ENCODE data around the gene SLCO3A1.

SLCO3A1 gene

GRCh38 chr15:91824256-91824655 lies 29.3 kb upstream of the SLCO3A1 start:
- no peak overlapping the region for H3K9ac ChIP-seq
- H3K4me3 ChIP-seq (ENCODE audit: low read depth, low read length): no peak overlapping the region
- no peaks in the 10 kb centered on the region for H3K79me2 ChIP-seq
- no peak overlapping the region for H2AFZ ChIP-seq
- no peaks in the 10 kb centered on the region for H3K9me3 ChIP-seq (ENCODE audit: control insufficient read depth, low read length)
- H3K4me2 ChIP-seq (ENCODE audit: low read length): no peak overlapping the region
- no peaks in the 10 kb centered on the region for H3K36me3 ChIP-seq (ENCODE audit: control insufficient read depth, insufficient read depth, low read length)
- no peaks in the 10 kb centered on the region for H3K4me1 ChIP-seq
- H3K27ac ChIP-seq: no peak overlapping the region
- no peak for TF ChIP-seq CTCF (IDR thresholded peaks at IDR 0.05)
- H3K27me3 ChIP-seq (ENCODE audit: control insufficient read depth, insufficient read depth, low read length): no peaks in the 10 kb centered on the region

- no peaks in the 10 kb centered on the region for H3K27me3 ChIP-seq (ENCODE audit: control insufficient read depth, insufficient read depth, low read length)
- H3K9ac ChIP-seq: no peak overlapping the region
- no peaks in the 10 kb centered on the region for H3K36me3 ChIP-seq (ENCODE audit: control insufficient read depth, insufficient read depth, low read length)
- H3K9me3 ChIP-seq (ENCODE audit: control insufficient read depth, low read length): no peaks in the 10 kb centered on the region
- TF ChIP-seq CTCF (IDR thresholded peaks at IDR 0.05): no peak
- no peak overlapping the region for H3K4me3 ChIP-seq (ENCODE audit: low read depth, low read length)
- H3K79me2 ChIP-seq: no peaks in the 10 kb centered on the region
- no peak overlapping the region for H3K27ac ChIP-seq
- no peak overlapping the region for H2AFZ ChIP-seq
- H3K4me2 ChIP-seq (ENCODE audit: low read length): no peak overlapping the region
- no peaks in the 10 kb centered on the region for H3K4me1 ChIP-seq
Observed at GRCh38 chr15:91826443-91826842, 27.1 kb upstream of the SLCO3A1 start.

- no peak overlapping the region for H3K4me2 ChIP-seq (ENCODE audit: low read length)
- no peaks in the 10 kb centered on the region for H3K79me2 ChIP-seq
- H3K27me3 ChIP-seq (ENCODE audit: control insufficient read depth, insufficient read depth, low read length): no peaks in the 10 kb centered on the region
- no peaks in the 10 kb centered on the region for H3K4me1 ChIP-seq
- H3K27ac ChIP-seq: no peak overlapping the region
- no peak overlapping the region for H3K9ac ChIP-seq
- no peaks in the 10 kb centered on the region for H3K9me3 ChIP-seq (ENCODE audit: control insufficient read depth, low read length)
- TF ChIP-seq CTCF (IDR thresholded peaks at IDR 0.05): no peak
- no peaks in the 10 kb centered on the region for H3K36me3 ChIP-seq (ENCODE audit: control insufficient read depth, insufficient read depth, low read length)
- H3K4me3 ChIP-seq (ENCODE audit: low read depth, low read length): no peak overlapping the region
- H2AFZ ChIP-seq: no peak overlapping the region
Observed at GRCh38 chr15:91833056-91833455, 20.5 kb upstream of the SLCO3A1 start.

- H3K4me3 ChIP-seq (ENCODE audit: low read depth, low read length): no peak overlapping the region
- no peak overlapping the region for H3K27ac ChIP-seq
- no peak overlapping the region for H3K4me2 ChIP-seq (ENCODE audit: low read length)
- no peaks in the 10 kb centered on the region for H3K27me3 ChIP-seq (ENCODE audit: control insufficient read depth, insufficient read depth, low read length)
- no peaks in the 10 kb centered on the region for H3K4me1 ChIP-seq
- no peaks in the 10 kb centered on the region for H3K9me3 ChIP-seq (ENCODE audit: control insufficient read depth, low read length)
- no peak overlapping the region for H3K9ac ChIP-seq
- H3K79me2 ChIP-seq: no peaks in the 10 kb centered on the region
- TF ChIP-seq CTCF (IDR thresholded peaks at IDR 0.05): no peak
- H3K36me3 ChIP-seq (ENCODE audit: control insufficient read depth, insufficient read depth, low read length): no peaks in the 10 kb centered on the region
- no peak overlapping the region for H2AFZ ChIP-seq
Observed at GRCh38 chr15:91839867-91840266, 13.6 kb upstream of the SLCO3A1 start.

GRCh38 chr15:91841861-91842260 lies 11.6 kb upstream of the SLCO3A1 start:
- H3K4me1 ChIP-seq: no peaks in the 10 kb centered on the region
- no peaks in the 10 kb centered on the region for H3K27me3 ChIP-seq (ENCODE audit: control insufficient read depth, insufficient read depth, low read length)
- no peak overlapping the region for H3K4me3 ChIP-seq (ENCODE audit: low read depth, low read length)

More at GRCh38 chr15:91841861-91842260, 11.6 kb upstream of the SLCO3A1 start:
- Histone ChIP-seq H3K27ac (no peak overlapping the region), H3K4me2 (ENCODE audit: low read length) (no peak overlapping the region), H3K36me3 (ENCODE audit: control insufficient read depth, insufficient read depth, low read length) (no peaks in the 10 kb centered on the region), H2AFZ (no peak overlapping the region), H3K9me3 (ENCODE audit: control insufficient read depth, low read length) (no peaks in the 10 kb centered on the region), H3K79me2 (no peaks in the 10 kb centered on the region), H3K9ac (no peak overlapping the region)
- no peak for TF ChIP-seq CTCF (IDR thresholded peaks at IDR 0.05)
